HG03571 (cell line): Measurements from ENCODE around the gene IL1RAP.

Experiments
- ATAC-seq: cut with Tn5 transposase; IDR thresholded peaks from one replicate; pipeline ENCODE4 v1.9.1; 2021; ENCODE audit not compliant: unreplicated experiment

Gene IL1RAP

GRCh38 chr3:190568036-190568435, 54.2 kb downstream of the IL1RAP start:
- no peak for ATAC-seq

GRCh38 chr3:190574473-190574872, 60.6 kb downstream of the IL1RAP start:
- ATAC-seq: no peak

- ATAC-seq: no peak
These were observed 61.7 kb downstream of the IL1RAP start for GRCh38 chr3:190575437-190576185.

GRCh38 chr3:190577225-190577624, 63.3 kb downstream of the IL1RAP start:
- no peak for ATAC-seq

GRCh38 chr3:190579514-190580137, 65.7 kb downstream of the IL1RAP start:
- no peak for ATAC-seq

GRCh38 chr3:190580417-190580816, 66.5 kb downstream of the IL1RAP start:
- no peak for ATAC-seq

GRCh38 chr3:190581041-190581541, 67.2 kb downstream of the IL1RAP start:
- ATAC-seq: no peak

- ATAC-seq: no peak
These were observed 68.8 kb downstream of the IL1RAP start for GRCh38 chr3:190582667-190583066.

- ATAC-seq: no peak
These were observed 72.1 kb downstream of the IL1RAP start for GRCh38 chr3:190585805-190586630.

- peak; percentile 96 for ATAC-seq
These were observed 72.7 kb downstream of the IL1RAP start for GRCh38 chr3:190586631-190587011.

GRCh38 chr3:190588570-190588969, 74.7 kb downstream of the IL1RAP start:
- ATAC-seq: no peak

- ATAC-seq: no peak
These were observed 75.4 kb downstream of the IL1RAP start for GRCh38 chr3:190589326-190589725.

GRCh38 chr3:190591080-190591479, 77.2 kb downstream of the IL1RAP start:
- ATAC-seq: no peak

GRCh38 chr3:190593075-190593474, 79.2 kb downstream of the IL1RAP start:
- ATAC-seq: no peak

- no peak for ATAC-seq
These were observed 80.3 kb downstream of the IL1RAP start for GRCh38 chr3:190594171-190594570.

GRCh38 chr3:190595179-190595795, 81.4 kb downstream of the IL1RAP start:
- ATAC-seq: no peak

- ATAC-seq: no peak
These were observed 81.9 kb downstream of the IL1RAP start for GRCh38 chr3:190595807-190596206.

GRCh38 chr3:190596349-190597285, 82.7 kb downstream of the IL1RAP start:
- no peak for ATAC-seq

GRCh38 chr3:190597291-190597690, 83.4 kb downstream of the IL1RAP start:
- ATAC-seq: no peak

GRCh38 chr3:190601622-190602021, 87.7 kb downstream of the IL1RAP start:
- no peak for ATAC-seq
